Kidney (tissue), 14 donors: ENCODE results near the gene B4GALNT3. TPM values are rescaled to one million over a fixed set of nuclear protein-coding genes. Genes with fewer than 3 reads are reported as not detected.

Source experiments
- DNase-seq, 5 donors: peaks; one replicate each; pipeline ENCODE4 v3.0.0-alpha.2; 2013 to 2020
- FAIRE-seq: peaks from 2 replicates; lab custom pipeline; 2012; peaks lifted over from hg19 to GRCh38; lab: Jason Lieb, UNC
- H3K27ac ChIP-seq, 2 donors: one replicate each; pipeline ENCODE4 v1.7.0; 2013; ENCODE audit warnings: low read depth in 2 of 2, low read length in 2 of 2, inconsistent platforms in 1 of 2
- H3K27me3 ChIP-seq: one replicate; pipeline ENCODE4 v1.7.1; 2013; ENCODE audit warnings: low read length, inconsistent platforms; ENCODE audit not compliant: control insufficient read depth, insufficient read depth
- H3K36me3 ChIP-seq, 3 donors: one replicate each; pipeline versions ENCODE4 v1.7.0 to v1.7.1; 2013; ENCODE audit warnings: low read length in 3 of 3, control low read depth in 1 of 3, inconsistent platforms in 1 of 3; ENCODE audit not compliant: insufficient read depth in 3 of 3, control insufficient read depth in 2 of 3
- H3K4me1 ChIP-seq, 3 donors: one replicate each; pipeline versions ENCODE4 v1.7.0 to v1.7.1; 2013; ENCODE audit warnings: low read length in 3 of 3, inconsistent platforms in 1 of 3, low read depth in 1 of 3; ENCODE audit not compliant: control insufficient read depth in 2 of 3, insufficient read depth in 2 of 3
- H3K4me3 ChIP-seq, 3 donors: one replicate each; pipeline versions ENCODE4 v1.7.0 to v1.8.1; 2013; ENCODE audit warnings: low read length in 3 of 3, control low read depth in 1 of 3, inconsistent platforms in 1 of 3
- H3K9ac ChIP-seq, 3 donors: one replicate each; pipeline versions ENCODE4 v1.7.0 to v1.7.1; 2013; ENCODE audit warnings: low read length in 3 of 3, control low read depth in 1 of 3, inconsistent platforms in 1 of 3
- H3K9me3 ChIP-seq, 3 donors: one replicate each; pipeline versions ENCODE4 v1.7.0 to v1.7.1; 2013; ENCODE audit warnings: low read length in 3 of 3, control low read depth in 1 of 3, inconsistent platforms in 1 of 3; ENCODE audit not compliant: control insufficient read depth in 2 of 3, insufficient read depth in 1 of 3
- intact Hi-C: fragments of 100-400 bp; cut with DNase I; formaldehyde crosslinking; loops from one replicate; pipeline ENCODE4 v1.11.1; 2022
- polyA plus RNA-seq: library from polyadenylated mRNA; stranded (reverse); fragments of 350-450 nt; fragmentation: Illumina TruSeq; extraction: RNeasy Lipid Tissue Mini Kit (QIAGEN cat#74804); gene quantifications from one replicate; pipeline ENCODE4 v1.2.3, GENCODE V29; 2014; ENCODE audit warnings: low read depth, low replicate concordance; ENCODE audit not compliant: insufficient read depth
- total RNA-seq: library from RNA; stranded (reverse); fragmentation: NEBNext Ultra II Directional; extraction: Animal tissue kit (Norgen Biotek cat#: 25700); gene quantifications from one replicate; pipeline ENCODE4 v1.2.1, GENCODE V29; 2021
- TF ChIP-seq, protein P1 (sequence below): IDR thresholded peaks from 3 replicates; pipeline ENCODE4 v1.5.1; 2012; ENCODE audit warnings: mild to moderate bottlenecking, moderate library complexity, borderline replicate concordance; ENCODE audit not compliant: insufficient read depth; ENCODE audit errors: extremely low read depth
- donor health status: control.
- donor health status: control.
- donor health status: control.
- donor health status: control.
- donor health status: control.
- donor health status: DM: yes; HTN: yes; CAD: no.
- donor health status: Normal renal cell carcinoma (clear cell type).

B4GALNT3 gene
- total and polyA plus RNA-seq, 2 donors from 2014 or later: 11.3 to 12.5 TPM

DNA sequence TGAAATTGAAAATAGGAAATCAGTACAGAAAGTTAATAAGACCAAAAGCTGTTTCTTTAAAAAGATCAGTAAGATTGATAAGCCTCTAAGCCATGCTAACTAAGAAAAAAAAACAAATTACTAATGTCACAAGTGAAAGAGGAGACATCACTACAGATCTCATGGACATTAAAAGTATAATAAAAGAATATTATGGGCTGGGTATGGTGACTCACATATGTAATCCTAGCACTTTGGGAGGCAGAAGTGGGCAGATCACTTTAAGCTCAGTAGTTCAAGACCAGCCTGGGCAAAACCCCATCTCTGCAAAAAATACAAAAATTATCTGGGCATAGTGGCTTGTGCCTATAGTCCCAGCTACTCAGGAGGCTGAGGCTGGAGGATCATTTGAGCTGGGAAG lies 30.5 kb downstream of the B4GALNT3 start:
- FAIRE-seq: no peak
- Histone ChIP-seq H3K4me3 (no peak overlapping the region), H3K27me3 (no peaks in the 10 kb centered on the region), H3K36me3 (no peaks in the 10 kb centered on the region), H3K27ac (no peak overlapping the region), H3K9ac (no peak overlapping the region), H3K4me1 (no peaks in the 10 kb centered on the region), H3K9me3 (peaks cover 0 to 8% (median 4%) of the 10 kb centered on the region in 3 donors)
- TF ChIP-seq, protein P1, sequence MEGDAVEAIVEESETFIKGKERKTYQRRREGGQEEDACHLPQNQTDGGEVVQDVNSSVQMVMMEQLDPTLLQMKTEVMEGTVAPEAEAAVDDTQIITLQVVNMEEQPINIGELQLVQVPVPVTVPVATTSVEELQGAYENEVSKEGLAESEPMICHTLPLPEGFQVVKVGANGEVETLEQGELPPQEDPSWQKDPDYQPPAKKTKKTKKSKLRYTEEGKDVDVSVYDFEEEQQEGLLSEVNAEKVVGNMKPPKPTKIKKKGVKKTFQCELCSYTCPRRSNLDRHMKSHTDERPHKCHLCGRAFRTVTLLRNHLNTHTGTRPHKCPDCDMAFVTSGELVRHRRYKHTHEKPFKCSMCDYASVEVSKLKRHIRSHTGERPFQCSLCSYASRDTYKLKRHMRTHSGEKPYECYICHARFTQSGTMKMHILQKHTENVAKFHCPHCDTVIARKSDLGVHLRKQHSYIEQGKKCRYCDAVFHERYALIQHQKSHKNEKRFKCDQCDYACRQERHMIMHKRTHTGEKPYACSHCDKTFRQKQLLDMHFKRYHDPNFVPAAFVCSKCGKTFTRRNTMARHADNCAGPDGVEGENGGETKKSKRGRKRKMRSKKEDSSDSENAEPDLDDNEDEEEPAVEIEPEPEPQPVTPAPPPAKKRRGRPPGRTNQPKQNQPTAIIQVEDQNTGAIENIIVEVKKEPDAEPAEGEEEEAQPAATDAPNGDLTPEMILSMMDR: no peak
- intact Hi-C loops: no loop called here
- no peak for DNase-seq

DNA sequence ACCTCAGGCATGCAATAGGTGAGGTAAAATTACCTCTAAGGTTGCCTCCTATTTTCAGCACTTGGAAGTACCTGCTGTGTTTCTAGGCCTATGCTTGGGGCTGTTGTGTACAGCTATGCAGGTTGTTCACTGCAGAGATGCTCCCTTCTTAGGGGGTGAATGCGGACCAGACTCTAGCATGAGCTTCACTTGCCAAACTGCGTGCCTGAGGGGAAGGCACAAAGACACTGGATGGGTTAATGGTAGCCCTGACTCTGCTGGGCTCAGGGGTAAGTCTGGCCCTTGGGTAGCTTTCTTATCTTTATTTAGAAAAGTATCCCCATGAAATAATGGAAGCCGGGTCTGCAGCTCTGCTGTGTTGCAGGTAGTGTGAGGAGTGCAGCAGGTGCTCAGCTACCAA lies 35.7 kb downstream of the B4GALNT3 start:
- TF ChIP-seq, protein P1: no peak
- Histone ChIP-seq H3K27ac (no peak overlapping the region), H3K36me3 (no peaks in the 10 kb centered on the region), H3K9ac (no peak overlapping the region), H3K4me1 (no peaks in the 10 kb centered on the region), H3K27me3 (no peaks in the 10 kb centered on the region), H3K9me3 (peaks cover 0 to 2% (median 0%) of the 10 kb centered on the region in 3 donors), H3K4me3 (no peak overlapping the region)
- no peak for DNase-seq
- intact Hi-C loops: no loop called here
- no peak for FAIRE-seq

DNA sequence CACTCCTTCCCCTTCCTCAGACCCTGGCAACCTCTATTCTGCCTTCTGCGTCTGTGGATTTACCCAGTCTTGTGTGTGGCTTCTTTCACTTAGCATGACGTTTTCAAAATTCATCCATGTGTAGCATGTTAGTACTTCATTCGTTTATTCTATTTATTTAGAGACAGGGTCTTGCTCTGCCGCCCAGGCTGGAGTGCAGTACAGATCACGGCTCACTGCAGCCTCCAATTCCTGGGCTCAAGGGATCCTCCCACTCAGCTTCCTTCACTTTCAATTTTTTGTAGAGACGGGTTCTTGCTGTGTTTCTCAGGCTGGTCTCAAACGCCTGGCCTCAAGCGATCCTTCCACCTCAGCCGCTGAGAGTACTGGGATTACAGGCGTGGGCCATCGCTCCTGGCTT lies 37.0 kb downstream of the B4GALNT3 start:
- Histone ChIP-seq H3K36me3 (no peaks in the 10 kb centered on the region), H3K27ac (no peak overlapping the region), H3K4me1 (no peaks in the 10 kb centered on the region), H3K27me3 (no peaks in the 10 kb centered on the region), H3K4me3 (no peak overlapping the region), H3K9ac (no peak overlapping the region), H3K9me3 (no peaks in the 10 kb centered on the region)
- FAIRE-seq: no peak
- TF ChIP-seq, protein P1: no peak
- no peak for DNase-seq
- intact Hi-C loops: no loop called here

DNA sequence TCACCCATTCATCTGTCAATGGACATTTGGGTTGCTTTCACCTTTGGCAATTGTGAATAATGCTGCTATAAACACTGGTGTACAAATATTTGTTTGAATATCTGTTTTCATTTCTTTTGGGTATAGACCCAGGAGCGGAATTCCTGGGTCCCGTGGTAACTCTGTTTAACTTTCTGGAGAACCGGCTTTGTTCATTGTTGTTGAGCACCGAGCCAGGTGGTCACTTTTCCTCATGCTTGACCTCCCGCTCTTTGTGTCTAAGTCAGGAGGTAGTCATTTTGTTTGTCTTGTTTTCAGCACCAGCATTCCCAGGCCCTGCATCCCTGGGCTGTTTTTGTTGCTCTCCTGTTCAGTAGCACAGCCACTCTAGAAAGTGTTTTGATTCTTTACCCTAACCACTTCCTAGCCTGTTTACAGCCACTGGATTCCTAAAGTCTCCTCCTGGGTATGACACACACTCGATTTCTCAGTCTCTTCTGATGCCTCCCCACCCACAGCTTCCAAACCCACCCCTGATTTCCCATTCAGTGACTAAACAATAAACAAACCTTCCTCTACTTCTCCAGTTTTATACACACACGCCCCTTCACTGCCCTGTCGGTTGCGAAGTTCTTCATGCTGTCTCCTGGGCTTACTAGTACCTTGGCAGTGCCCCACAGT lies 37.9 kb downstream of the B4GALNT3 start:
- H3K4me1 ChIP-seq: no peaks in the 10 kb centered on the region
- FAIRE-seq (no peak), DNase-seq (no peak)
- H3K9ac ChIP-seq: no peak overlapping the region
- H3K9me3 ChIP-seq: no peaks in the 10 kb centered on the region
- intact Hi-C loops: no loop called here
- H3K27me3 ChIP-seq: no peaks in the 10 kb centered on the region
- no peak overlapping the region for H3K27ac ChIP-seq
- TF ChIP-seq, protein P1: no peak
- H3K4me3 ChIP-seq: no peak overlapping the region
- H3K36me3 ChIP-seq: no peaks in the 10 kb centered on the region
